Measurements from ENCODE around the gene SPAG6.

The SPAG6 gene

GRCh38 chr10:22460531-22461403 is 115.5 kb downstream of the SPAG6 start:
- DNase-seq (ENCODE audit: low spot score): no peak

GRCh38 chr10:22461891-22462290 is 116.6 kb downstream of the SPAG6 start:
- DNase-seq (ENCODE audit: low spot score): no peak

- DNase-seq (ENCODE audit: low spot score): no peak
These were observed 118.0 kb downstream of the SPAG6 start for GRCh38 chr10:22463255-22463654.

GRCh38 chr10:22464966-22465629 is 119.8 kb downstream of the SPAG6 start:
- no peak for DNase-seq (ENCODE audit: low spot score)

- no peak for DNase-seq (ENCODE audit: low spot score)
These were observed 121.6 kb downstream of the SPAG6 start for GRCh38 chr10:22466763-22467334.

All from CD4-positive, alpha-beta T cell treated with Interleukin-15 for 4 hours (primary cell).